ENCODE results near the gene MCIDAS. TPM values are rescaled to one million over a fixed set of nuclear protein-coding genes. Genes with fewer than 3 reads are reported as not detected.

Gene MCIDAS
- polyA plus RNA-seq, 4 donors: 0.77 to 1.1 (median 0.96) TPM

- DNase-seq (ENCODE audit: low read depth in 4 of 4, low spot score in 2 of 4): no peak
Measured at GRCh38 chr5:55171471-55171870, 55.6 kb downstream of the MCIDAS start.

Other genes starting within 250 kb of the MCIDAS start
- gene ESM1, start 241.7 kb downstream of the MCIDAS start, polyA plus RNA-seq (ENCODE audit: insufficient read length in 4 of 4): 10 to 100 TPM in 2 of 4 donors, 1 to 10 TPM in 2; 7.5 to 13.0 (median 10.0) TPM
- gene GZMK, start 203.1 kb downstream of the MCIDAS start, polyA plus RNA-seq (ENCODE audit: insufficient read length in 4 of 4): not detected
- gene GZMA, start 124.7 kb downstream of the MCIDAS start, polyA plus RNA-seq (ENCODE audit: insufficient read length in 4 of 4): 1 to 10 TPM in 1 of 4 donors, under 1 TPM in 3; 0.27 to 1.2 (median 0.63) TPM
- 10 to 100 TPM; 63.6 to 88.9 (median 79.7) TPM for gene GPX8, start 67.1 kb downstream of the MCIDAS start, polyA plus RNA-seq (ENCODE audit: insufficient read length in 4 of 4)
- under 1 TPM; 0.54 to 0.95 (median 0.69) TPM for gene CDC20B, start 54.1 kb downstream of the MCIDAS start, polyA plus RNA-seq (ENCODE audit: insufficient read length in 4 of 4)
- gene CCNO, start 6.3 kb upstream of the MCIDAS start, polyA plus RNA-seq (ENCODE audit: insufficient read length in 4 of 4): 10 to 100 TPM in 2 of 4 donors, 1 to 10 TPM in 2; 5.6 to 13.9 (median 8.7) TPM
- 10 to 100 TPM; 37.2 to 48.3 (median 41.2) TPM for gene DHX29, start 80.4 kb upstream of the MCIDAS start, polyA plus RNA-seq (ENCODE audit: insufficient read length in 4 of 4)
- 100 to 1,000 TPM in 2 of 4 donors, 10 to 100 TPM in 2; 83.4 to 114 (median 97.8) TPM for gene MTREX, start 80.7 kb upstream of the MCIDAS start, polyA plus RNA-seq (ENCODE audit: insufficient read length in 4 of 4)